ENCODE data around the gene SLC20A1.
"Not testable (repeated sequence)": the region's sequence is repeated elsewhere in the genome, so short reads cannot be mapped to it uniquely, and the experiment has no call there.

The SLC20A1 gene, protein sequence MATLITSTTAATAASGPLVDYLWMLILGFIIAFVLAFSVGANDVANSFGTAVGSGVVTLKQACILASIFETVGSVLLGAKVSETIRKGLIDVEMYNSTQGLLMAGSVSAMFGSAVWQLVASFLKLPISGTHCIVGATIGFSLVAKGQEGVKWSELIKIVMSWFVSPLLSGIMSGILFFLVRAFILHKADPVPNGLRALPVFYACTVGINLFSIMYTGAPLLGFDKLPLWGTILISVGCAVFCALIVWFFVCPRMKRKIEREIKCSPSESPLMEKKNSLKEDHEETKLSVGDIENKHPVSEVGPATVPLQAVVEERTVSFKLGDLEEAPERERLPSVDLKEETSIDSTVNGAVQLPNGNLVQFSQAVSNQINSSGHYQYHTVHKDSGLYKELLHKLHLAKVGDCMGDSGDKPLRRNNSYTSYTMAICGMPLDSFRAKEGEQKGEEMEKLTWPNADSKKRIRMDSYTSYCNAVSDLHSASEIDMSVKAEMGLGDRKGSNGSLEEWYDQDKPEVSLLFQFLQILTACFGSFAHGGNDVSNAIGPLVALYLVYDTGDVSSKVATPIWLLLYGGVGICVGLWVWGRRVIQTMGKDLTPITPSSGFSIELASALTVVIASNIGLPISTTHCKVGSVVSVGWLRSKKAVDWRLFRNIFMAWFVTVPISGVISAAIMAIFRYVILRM

DNA sequence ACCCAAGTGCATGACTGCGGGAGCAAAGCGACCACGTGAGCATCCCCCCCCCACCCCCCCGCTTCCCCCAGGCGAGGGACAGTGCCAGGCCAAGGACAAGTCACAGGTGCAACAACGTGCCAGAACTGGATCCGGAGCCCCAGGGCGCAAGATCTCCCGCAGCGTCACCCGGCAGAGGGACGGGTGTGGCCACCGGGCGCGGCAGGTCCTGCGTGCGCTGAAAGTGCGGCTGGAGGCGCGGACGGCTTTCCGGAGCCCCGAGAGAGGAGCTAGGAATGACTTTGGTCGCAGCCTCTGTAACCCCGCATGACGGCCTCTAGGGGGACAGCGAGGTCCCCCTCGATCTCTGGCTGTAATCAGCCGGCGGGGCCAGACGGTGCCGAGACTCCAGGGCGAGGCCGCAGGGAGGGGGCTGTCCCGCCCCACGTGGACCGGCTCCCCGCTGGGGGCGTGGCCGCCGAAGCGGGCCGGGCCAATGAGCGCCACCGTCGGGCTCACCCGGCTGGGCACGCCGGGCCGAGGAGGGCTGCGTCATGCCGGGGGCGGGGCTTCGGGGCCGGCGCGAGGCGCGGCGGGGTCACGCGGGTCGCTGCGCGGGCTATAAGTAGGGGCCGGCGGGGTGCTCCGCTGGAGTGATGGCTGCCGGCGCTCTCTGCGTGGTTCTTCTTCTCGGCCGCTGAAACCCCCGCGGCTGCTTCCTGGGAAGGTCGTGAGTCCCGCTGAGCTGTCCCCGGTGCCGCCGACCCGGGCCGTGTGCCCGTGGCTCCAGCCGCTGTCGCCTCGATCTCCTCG, at the start of gene SLC20A1:
Gene SLC20A1 (plus strand): TSS at position 630 of the 792 bp plus-strand sequence. CDS start 890 bp downstream, outside the sequence.
- peak; percentile 94 for DNase-seq

DNA sequence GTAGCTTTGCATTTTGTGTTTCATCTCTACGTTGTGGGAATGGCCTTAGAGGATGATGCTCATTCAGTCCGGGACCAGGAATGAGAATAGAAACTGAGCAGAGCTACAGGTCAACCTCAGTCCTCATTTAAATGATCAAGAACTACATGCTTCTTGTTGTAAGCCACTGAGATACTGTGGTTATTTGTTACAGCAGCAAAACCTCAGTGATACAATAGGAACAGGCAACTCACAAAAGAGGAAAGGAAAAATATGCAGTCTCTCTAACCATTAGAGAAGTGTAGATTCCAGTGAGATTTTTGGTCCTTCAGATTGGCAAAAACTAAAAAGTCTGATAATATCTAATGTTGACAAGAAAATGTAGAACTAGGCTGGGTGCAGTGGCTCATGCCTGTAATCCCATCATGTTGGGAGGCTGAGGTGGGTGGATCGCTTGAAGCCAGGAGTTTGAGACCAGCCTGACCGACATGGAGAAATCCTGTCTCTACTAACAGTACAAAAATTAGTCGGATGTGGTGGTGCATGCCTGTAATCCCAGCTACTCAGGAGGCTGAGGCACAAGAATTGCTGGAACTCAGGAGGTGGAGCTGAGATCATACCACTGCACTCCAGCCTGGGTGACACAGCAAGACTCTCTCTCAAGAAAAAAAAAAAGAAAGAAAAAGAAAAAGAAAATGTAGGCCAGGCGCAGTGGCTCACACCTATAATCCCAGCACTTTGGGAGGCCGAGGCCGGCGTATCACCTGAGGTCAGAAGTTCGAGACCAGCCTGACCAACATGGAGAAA, 48.0 kb upstream of the SLC20A1 start:
- no peak for DNase-seq

DNA sequence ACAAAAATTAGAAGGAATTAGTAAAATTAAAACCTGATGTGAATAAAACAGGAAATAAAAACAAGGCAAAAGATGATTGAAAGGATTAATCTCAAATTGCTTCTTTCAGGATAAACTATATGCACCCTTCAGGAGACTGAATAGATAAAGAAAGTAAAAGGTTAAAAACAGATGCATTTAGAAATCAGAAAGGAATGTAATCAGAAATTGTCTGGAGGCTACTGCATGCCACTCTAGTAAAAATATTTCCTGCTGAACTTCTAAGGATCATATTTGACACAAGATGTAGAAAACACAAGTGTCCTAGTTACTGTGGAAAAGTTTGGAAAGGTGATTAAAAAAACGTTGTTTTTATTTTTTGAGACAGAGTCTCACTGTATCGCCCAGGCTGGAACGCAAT, 45.1 kb upstream of the SLC20A1 start:
- DNase-seq: no peak

DNA sequence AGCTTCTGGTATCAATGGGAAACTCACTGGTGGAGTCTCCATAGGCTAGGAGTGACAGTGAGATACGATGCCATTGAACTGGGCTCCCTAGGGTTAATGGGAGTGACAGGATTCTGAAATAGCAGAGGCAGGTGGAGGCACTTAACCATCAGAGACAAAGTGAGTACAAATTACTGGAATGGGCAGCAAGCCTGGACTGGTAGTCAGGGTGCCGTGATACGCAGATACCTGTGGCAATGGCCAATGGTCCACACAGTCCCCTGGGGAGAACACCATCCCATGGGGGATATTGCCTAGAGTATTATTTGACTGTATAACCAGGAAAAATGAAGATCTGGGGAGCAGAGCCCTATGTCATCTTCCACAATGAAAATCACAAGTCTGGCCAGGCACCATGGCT, 44.0 kb upstream of the SLC20A1 start:
- no peak for DNase-seq

DNA sequence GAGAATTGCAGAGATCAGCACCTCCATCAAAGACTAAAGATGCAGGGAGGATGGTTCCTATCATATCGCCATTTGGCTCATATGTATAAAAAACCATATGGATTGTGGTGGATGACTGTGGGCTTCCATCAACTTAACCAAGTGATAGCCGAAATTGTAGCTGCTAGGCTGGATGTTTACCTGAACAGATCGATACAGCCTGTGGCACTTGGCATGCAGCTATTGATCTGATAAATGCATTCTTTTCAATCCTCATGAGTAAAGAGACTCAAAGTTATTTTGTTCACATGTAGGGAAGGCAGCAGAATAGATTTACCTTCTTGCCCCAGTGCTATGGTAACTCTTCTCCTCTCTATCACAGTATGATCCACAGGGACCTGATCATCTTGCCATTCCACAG, 42.8 kb upstream of the SLC20A1 start:
- no peak for DNase-seq

DNA sequence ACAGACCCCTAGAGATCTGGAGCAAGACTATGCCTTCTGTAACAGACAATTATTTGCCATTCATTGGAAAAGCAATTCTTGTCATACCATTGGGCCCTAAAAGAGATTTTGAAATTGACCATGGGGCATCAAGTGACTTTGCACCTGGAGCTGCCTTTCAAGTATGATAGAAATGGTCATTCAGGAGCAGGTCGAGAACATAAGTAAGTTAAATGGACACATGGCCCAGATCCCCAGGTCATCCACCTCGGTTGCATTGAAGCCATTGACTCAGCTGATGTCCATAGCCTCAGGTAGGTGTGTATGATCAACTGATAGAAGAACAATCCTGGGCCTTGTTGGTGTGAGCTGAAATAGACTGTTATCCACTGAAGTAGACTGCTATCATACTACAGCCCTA, 42.0 kb upstream of the SLC20A1 start:
- no peak for DNase-seq

DNA sequence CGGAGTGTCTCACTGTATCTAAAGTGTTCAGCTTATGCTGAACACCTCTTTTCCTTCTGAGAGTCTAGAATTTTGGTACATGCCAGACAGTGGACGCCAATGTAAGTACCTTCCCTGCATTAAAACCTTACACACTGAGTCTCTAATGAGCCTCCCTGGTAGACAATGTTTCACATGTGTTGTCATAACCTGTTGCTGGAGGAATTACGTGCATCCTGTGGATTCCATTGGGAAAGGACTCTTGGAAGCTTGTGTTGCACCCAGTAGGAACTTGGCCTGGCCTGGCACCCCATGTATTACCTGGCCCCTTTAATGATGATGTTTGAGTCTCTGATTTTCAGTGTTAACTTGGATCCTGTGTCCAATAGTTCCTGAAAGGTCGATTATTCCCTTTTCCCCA, 40.8 kb upstream of the SLC20A1 start:
- no peak for DNase-seq

DNA sequence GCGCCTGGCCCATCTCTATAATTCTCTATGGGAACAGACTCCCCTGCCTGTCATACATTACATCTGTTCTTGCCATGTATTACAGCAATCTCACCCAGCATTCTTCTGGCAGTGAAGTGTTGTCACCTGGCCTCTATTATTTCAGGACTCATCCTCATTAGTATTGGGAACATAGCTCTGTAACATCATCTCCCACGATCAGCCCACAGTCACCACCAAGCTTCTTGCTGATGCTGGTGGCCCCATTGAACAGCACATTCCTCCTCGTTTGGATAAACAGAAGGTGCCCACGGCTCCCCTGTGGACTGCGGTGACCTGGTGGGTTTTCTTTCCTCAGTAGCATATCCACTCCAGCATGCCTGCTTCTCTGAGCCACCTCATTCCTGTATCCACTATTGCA, 39.8 kb upstream of the SLC20A1 start:
- no peak for DNase-seq

DNA sequence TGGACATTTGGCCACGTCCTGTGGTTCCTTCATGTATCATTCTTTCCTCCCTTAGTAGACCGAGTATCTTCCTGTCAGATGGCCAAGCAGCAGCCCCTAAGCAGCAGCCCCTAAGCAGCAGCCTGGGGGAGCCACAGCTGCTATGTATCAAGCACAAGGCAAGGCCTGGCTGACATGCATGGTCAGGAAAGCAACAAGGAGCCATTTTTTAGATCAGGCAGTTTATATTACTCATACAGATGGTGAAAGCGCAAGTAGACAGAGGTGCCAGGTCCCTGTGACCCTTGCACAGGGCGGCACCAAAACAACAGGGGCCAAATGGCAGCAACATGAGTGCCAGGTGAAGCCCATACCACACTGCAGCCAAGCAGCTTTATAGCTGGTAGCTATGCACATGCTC, 39.2 kb upstream of the SLC20A1 start:
- DNase-seq: no peak

DNA sequence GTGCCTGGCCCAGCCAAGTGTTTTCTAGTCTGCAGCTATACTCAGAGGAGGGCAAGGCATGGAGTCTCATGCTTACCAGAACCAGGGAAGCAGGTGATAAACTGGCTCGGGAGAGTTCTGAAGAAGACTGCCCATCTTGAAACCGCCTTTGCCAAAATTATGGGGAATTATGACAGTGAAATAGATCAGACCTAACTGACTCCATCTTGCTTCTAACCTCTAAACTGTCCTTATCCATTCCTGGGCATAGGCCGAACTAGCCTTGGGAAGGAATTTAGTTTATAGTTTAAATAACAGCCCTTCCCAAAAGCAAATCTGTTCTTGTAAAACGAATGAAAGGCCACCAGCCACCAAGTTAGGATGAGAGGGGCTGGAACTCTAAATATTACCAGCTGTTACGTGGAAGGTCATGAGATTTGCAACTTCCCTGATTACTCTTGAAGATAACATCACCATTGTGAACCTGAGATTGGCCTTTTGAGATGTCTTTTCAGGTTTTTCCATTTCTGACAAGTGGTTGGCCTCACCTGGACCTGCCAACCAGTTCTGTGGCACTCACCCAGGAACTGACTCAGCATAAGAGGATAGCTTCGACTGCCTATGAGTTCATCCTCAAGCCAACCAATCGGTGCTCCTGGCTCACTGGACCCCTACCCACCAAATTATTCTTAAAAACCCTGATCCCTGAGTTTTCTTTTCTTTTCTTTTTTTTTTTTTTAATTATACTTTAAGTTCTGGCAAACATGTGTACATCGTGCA, 37.9 kb upstream of the SLC20A1 start:
- no peak for DNase-seq

DNA sequence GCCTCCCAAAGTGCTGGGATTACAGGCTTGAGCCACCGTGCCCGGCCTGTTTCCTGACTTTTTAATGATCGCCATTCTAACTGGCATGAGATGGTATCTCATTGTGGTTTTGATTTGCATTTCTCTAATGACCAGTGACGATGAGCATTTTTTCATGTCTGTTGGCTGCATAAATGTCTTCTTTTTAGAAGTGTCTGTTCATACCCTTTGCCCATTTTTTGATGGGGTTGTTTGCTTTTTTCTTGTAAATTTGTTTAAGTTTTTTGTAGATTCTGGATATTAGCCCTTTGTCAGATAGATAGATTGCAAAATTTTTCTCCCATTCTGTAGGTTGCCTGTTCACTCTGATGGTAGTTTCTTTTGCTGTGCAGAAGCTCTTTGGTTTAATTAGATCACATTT, 36.4 kb upstream of the SLC20A1 start:
- not testable (repeated sequence) for DNase-seq

DNA sequence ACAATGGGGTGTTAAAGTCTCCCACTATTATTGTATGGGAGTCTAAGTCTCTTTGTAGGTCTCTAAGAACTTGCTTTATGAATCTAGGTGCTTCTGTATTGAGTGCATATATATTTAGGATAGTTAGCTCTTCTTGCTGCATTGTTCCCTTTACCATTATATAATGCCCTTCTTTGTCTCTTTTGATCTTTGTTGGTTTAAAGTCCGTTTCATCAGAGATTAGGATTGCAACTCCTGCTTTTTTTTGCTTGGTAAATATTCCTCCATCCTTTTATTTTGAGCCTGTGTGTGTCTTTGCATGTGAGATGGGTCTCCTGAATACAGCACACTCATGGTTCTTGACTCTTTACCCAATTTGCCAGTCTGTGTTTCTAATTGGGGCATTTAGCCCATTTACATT, 33.5 kb upstream of the SLC20A1 start:
- DNase-seq: not testable (repeated sequence)

DNA sequence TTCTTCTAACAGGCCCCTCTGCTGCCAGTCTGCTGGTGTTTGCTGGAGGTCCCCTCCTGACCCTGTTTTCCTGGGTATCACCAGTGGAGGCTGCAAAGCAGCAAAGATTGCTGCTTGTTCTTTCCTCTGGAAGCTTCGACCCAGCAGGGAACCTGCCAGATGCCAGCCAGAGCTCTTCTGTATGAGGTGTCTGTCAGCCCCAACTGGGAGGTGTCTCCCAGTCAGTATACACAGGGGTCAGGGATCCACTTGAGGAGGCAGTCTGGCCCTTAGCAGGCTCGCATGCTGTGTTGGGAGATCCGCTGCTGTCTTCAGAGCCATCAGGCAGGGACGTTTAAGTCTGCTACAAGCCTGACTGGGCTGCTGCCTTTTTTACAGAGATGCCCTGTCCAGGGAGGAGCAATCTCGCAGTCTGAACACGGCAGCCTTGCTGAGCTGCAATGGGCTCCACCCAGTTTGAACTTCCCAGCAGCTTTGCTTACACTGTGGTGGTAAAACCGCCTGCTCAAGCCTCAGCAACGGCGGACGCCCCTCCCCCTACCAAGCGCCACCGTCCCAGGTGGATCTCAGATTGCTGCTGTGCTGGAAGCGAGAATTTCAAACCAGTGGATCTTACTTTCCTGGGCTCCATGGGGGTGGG, 31.4 kb upstream of the SLC20A1 start:
- DNase-seq: no peak

DNA sequence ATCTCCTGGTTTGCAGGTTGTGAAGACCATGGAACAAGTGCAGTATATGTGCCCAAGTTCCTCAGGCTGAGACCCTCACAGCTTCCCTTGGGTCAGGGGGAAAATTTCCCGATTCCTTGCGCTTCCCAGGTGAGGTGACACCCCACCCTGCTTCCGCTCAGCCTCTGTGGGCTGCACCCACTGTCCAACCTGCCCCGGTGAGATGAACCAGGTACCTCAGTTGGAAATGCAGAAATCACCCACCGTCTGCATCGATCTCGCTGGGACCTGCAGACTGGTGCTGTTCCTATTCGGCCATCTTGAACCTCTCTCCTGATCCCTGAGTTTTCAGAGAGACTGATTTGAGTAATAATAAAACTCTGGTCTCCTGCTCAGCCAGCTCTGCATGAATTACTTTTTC, 30.7 kb upstream of the SLC20A1 start:
- no peak for DNase-seq

DNA sequence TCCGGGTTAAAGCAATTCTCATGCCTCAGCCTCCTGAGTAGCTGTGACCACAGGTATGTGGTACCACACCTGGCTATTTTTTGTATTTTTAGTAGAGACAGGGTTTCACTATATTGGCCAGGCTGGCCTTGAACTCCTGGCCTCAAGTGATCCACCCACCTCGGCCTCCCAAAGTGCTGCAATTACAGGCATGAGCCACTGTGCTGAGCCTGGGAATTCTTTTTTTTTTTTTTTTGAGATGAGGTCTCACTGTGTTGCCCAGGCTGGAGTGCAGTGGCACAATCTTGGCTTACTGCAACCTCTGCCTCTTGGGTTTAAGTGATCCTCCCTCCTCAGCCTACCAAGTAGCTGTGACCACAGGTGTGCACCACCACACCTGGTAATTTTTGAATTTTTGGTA, 29.9 kb upstream of the SLC20A1 start:
- DNase-seq: not testable (repeated sequence)

DNA sequence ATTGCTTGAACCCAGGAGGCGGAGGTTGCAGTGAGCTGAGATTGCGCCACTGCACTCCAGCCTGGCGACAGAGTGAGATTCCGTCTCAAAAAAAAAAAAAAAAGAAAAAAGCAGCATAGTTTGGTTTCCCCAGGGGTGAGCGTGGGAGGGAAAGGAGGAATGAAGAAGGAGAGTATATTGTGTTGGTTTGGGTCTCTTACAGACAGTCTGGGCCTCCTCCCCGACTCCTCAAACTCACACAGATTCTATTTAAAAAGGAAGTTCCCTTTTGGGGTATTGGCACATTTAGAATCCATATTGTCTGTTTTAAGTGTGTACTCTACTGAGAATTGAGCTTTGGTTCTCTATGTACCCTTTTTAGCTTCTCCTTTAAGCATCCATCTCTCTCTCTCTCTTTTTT, 27.4 kb upstream of the SLC20A1 start:
- DNase-seq: no peak

DNA sequence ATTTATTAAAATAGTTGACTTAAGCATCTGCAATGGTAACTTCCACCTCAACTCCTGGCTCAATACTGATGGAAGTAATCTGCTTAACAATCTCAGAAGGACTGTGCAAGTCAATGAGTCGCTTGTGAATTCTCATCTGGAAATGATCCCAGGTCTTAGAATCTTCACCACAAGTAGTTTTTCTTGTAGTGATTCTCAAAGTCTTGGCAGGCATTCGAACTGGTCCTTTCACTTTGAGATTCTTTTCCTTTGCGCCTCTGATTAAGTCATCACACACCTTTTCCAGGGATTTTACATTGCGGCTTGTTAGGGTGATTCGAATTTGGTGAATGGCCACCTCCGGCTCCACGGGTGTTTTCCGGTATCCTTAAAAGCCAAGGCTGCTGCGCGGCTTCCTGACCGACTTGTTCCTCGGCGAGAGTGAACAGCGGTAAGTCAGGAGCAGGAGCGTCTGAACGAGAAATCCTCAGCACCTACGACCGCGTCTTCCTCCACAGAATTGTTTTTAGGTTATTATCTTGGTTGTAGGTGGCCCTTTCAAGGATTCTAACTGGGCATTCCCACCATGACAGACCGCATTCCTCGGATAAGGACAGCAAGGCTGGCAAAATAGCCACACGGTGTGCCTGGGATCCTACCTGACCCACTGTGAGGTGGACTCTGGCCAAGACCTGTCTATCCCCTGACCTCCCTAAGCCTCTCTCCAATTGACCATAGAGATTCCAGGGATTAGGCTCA, 23.8 kb upstream of the SLC20A1 start:
- peak; percentile 88 for DNase-seq

DNA sequence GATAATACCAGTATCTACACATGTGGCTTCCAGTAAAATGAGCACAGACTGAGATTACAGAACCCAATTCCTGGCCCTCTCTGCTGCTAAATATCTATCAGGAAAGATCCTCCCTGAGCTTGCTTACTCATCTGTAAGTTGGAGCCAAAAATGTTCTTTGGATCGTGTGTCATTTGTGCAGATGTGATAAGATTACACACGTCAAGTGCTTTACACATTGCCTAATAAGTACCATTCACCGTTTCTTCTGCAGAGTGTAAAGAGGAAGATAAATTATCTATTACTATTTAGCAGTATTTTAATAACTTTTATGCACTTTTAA, 23.2 kb upstream of the SLC20A1 start:
- peak; percentile 93 for DNase-seq

DNA sequence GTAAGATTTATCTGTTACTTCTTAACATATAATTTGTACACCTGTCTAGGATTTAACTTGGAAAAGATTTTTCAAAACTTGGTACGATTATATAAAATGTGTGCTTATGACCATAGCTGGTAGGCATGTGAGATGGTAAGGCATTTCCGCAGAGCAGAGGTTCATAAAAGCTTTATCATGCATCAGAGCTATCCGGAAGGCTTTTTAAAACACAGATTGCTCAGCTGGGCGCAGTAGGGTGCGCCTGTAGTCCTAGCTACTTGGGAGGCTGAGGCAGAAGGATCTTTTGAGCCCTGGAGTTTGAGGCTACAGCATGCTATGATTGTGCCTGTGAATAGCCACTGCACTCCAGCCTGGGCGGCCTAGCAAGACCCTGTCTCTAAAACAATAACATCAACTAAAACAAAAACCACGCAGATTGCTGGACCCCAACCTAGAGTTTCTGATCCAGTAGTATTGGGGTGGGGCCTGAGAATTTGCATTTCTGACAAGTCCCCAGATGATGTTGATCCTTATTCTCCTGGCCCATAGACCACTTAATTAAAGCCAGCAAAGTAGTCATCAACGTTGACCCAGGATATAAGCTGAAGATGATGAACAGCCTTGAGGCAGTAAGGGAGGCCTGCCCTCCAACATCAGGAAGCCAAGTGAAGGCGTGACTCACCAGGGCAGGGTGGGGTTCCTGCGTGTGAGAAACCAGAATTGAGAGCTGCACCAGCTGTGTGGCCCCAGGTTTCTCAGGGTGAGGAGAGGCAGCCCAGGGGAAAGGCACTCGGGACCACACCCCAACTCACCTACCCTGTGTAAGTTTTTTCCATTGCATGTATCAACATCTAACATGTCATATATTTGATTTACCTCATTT, 21.6 kb upstream of the SLC20A1 start:
- peak; percentile 78 for DNase-seq

All from fibroblast of skin of right biceps (primary cell).